GM13976 (cell line): ENCODE data around the gene GADL1.
A peak's percentile ranks its signal among the peaks of the same experiment; 100 is the strongest.

Experiments used
- DNase-seq: peaks from one replicate; pipeline ENCODE4 v3.0.0; 2012; ENCODE audit warnings: low spot score
- CTCF ChIP-seq: IDR thresholded peaks from 2 replicates; pipeline ENCODE4 v1.5.1; 2012; ENCODE audit warnings: borderline replicate concordance, mild to moderate bottlenecking; ENCODE audit not compliant: insufficient read depth; ENCODE audit errors: extremely low read depth, missing control alignments, control extremely low read depth
- in situ Hi-C: fragments of 300-500 bp; cut with MboI; formaldehyde crosslinking; loops from one replicate; pipeline ENCODE4 v1.12.0; 2022; ENCODE audit warnings: low sequenced_read_pairs, mixed read lengths, inconsistent platforms; ENCODE audit not compliant: unreplicated experiment

Gene GADL1, protein sequence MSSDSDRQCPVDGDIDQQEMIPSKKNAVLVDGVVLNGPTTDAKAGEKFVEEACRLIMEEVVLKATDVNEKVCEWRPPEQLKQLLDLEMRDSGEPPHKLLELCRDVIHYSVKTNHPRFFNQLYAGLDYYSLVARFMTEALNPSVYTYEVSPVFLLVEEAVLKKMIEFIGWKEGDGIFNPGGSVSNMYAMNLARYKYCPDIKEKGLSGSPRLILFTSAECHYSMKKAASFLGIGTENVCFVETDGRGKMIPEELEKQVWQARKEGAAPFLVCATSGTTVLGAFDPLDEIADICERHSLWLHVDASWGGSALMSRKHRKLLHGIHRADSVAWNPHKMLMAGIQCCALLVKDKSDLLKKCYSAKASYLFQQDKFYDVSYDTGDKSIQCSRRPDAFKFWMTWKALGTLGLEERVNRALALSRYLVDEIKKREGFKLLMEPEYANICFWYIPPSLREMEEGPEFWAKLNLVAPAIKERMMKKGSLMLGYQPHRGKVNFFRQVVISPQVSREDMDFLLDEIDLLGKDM

GRCh38 chr3:30894521-30895251, at the start of gene GADL1:
Gene GADL1, minus strand, starts transcription at chr3:30894661. Its CDS starts 47 bp downstream, at chr3:30894614.
- TF ChIP-seq CTCF = no peak
- in situ Hi-C loops = no loop called here
- peak; percentile 35 for DNase-seq

DNA sequence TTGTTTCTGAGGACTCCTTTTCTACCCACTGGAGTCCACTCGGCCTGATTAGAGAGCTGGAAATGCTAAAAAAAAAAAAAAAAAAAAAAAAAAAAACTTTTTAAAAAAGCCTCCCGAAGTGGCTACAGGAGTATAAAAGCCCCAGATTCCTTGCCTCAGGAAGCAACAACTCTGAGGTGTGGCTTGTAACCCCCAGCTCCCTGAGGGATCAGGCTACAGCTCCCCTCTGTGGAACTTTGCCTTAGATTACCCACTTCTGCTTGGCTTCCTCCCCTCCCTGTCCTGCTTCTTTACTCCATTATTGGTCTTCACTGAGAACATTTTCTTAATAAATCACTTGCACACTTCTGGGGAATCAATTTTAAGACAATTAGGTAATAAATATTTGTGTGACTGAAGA, 49.7 kb upstream of the GADL1 start:
- TF ChIP-seq CTCF = no peak
- DNase-seq = no peak
- in situ Hi-C loops = no loop called here

- TF ChIP-seq CTCF = no peak
- in situ Hi-C loops = no loop called here
- no peak for DNase-seq
Observed at GRCh38 chr3:30943206-30943605, 48.7 kb upstream of the GADL1 start.

DNA sequence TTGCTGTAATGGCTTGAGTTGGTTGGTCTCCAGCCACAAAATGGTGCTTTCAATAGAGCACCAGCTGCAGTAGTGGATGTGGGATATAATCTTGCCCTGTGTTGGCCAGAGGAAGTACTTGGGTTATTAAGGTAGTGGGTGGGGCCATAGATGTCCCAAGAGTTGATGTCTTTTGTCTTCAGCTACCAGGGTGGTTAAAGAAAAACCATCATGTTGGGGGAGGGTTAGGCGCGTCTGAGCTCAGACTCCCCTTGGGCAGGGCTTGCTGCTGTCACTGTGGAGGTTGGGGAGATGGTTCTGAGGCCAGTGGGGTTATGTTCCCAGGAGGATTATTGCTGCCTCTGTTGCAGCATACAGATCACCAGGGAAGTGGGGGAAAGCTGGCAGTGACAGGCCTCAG, 46.9 kb upstream of the GADL1 start:
- in situ Hi-C loops = no loop called here
- DNase-seq = no peak
- no peak for TF ChIP-seq CTCF

DNA sequence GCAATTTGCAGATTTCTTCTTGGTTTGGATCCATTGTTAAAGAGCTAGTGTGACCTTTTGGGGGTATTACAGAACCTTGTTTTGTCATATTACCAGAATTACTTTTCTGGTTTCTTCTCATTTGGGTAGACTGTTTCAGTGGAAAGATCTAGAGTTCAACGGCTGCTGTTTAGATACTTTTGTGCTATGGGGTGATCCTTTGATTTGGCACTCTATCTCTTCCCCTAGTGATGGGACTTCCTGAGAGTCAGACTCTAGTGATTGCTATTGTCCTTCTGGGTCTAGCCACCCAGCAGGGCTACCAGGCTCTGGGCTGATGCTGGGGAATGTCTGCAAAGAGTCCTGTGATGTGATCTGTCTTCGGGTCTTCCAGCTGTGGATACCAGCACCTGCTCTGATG, 46.3 kb upstream of the GADL1 start:
- TF ChIP-seq CTCF = no peak
- in situ Hi-C loops = no loop called here
- DNase-seq = no peak

DNA sequence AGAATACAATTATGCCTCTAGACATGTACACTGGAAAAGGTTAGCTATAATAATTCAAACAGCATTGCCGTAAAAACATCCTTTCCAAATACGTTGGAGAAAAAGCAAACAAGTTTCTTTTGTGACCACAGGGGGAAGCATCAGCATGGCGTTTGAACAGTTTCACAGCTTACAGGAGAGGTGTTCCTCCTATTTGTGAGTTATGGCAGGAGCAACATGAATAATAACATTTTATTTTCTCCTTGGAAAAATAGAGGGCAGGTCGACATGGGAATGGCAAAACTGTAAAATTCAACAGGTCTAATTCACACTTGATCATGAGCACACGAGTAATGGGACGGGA, 39.7 kb upstream of the GADL1 start:
- in situ Hi-C loops = no loop called here
- DNase-seq = no peak
- no peak for TF ChIP-seq CTCF
